ENCODE data around the gene CHMP2A. TPM values are rescaled to one million over a fixed set of nuclear protein-coding genes. Genes with fewer than 3 reads are reported as not detected.
"Not testable (repeated sequence)": the region's sequence is repeated elsewhere in the genome, so short reads cannot be mapped to it uniquely, and the experiment has no call there.

The CHMP2A gene
- total and polyA plus RNA-seq, 2 of the 4 experiments (the other 2 are of a cell fraction): 105 to 183 TPM

DNA sequence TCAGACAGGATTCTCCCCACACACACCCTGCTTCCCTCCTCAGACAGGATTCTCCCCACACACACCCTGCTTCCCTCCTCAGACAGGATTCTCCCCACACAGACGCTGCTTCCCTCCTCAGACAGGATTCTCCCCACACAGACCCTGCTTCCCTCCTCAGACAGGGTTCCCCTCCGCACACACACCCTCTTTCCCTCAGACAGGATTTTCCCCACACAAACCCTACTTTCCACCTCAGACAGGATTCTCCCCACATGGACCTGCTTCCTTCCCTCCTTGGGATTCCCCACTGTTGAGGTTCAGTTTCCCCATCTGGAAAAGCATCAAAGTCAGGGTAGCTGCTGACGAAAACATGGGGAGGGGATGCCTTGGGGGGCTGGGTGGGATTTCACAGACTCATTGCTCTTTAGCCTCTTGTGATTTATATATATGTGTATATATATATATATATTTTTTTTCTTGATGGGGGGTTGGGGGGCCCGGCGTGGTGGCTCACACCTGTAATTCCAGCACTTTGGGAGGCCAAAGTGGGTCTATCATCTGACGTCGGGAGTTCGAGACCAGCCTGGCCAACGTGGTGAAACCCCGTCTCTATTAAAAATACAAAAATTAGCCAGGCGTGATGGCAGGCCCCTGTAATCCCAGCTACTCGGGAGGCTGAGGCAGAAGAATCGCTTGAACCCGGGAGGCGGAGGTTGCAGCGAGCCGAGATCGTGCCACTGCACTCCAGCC, 12.1 kb downstream of the CHMP2A start:
- 96% methylated on average over 5 of the region's 18 CpGs; no CpG with 5 or more reads in 1 of the 2 experiments for WGBS, 2 experiments (ENCODE audit: extremely low coverage in 2 of 2, insufficient read length in 1 of 2)
- H4K91ac ChIP-seq (ENCODE audit: insufficient read depth, low read depth, low read length); H3K18ac ChIP-seq (ENCODE audit: low read depth, low read length); H2BK120ac ChIP-seq (ENCODE audit: low read depth, low read length); ATAC-seq (ENCODE audit: low read depth); H3K27ac ChIP-seq (ENCODE audit: insufficient read depth, low read length); H3K9me3 ChIP-seq (ENCODE audit: control insufficient read depth, insufficient read depth, low read length); H3K4me3 ChIP-seq (ENCODE audit: insufficient read depth, low read depth, low read length); H2BK5ac ChIP-seq (ENCODE audit: low read depth, low read length, poor library complexity, severe bottlenecking); H4K5ac ChIP-seq (ENCODE audit: low read depth, low read length); H2AK5ac ChIP-seq (ENCODE audit: low read depth, low read length); BruUV-seq (replicated peaks); dilution Hi-C loops (cut with HindIII; ENCODE audit: low sequenced_read_pairs, unreplicated experiment); in situ Hi-C loops (cut with MboI; ENCODE audit: low sequenced_read_pairs); H3K4me2 ChIP-seq (ENCODE audit: low read depth, low read length); H2BK20ac ChIP-seq (ENCODE audit: low read depth, low read length); DNase-seq; H3K23ac ChIP-seq (ENCODE audit: low read depth, low read length); H3K56ac ChIP-seq (ENCODE audit: extremely low read depth, insufficient read depth, low read length); POLR2A ChIA-PET (ENCODE audit: unreplicated experiment); CTCF ChIA-PET; H2AFZ ChIP-seq (replicated peaks; ENCODE audit: low read length, poor library complexity); H2BK15ac ChIP-seq (ENCODE audit: low read depth, low read length); intact Hi-C loops (cut with micrococcal nuclease); H3K14ac ChIP-seq (replicated peaks; ENCODE audit: low read depth, low read length): not testable (repeated sequence)
- H3K9ac ChIP-seq (ENCODE audit: low read depth, low read length): 0 out of 2 replicates have a peak overlapping the region, but pooled peaks have one; percentile 66
- H3K36me3 ChIP-seq (ENCODE audit: control insufficient read depth, insufficient read depth, low read length): peaks cover 19% of the 10 kb centered on the region
- H3K4ac ChIP-seq (ENCODE audit: low read depth, low read length): 0 out of 2 replicates have a peak overlapping the region, but pooled peaks have one; percentile 48
- H4K8ac ChIP-seq (ENCODE audit: low read depth in 2 of 2, low read length in 2 of 2): peak overlapping the region; percentile 43 to 69; a peak in 2 of 4 replicates
- H3K79me1 ChIP-seq (ENCODE audit: low read depth in 1 of 2, low read length in 2 of 2): peaks cover 3 to 29% of the 10 kb centered on the region in 2 experiments; a peak in 3 of 4 replicates
- peak overlapping the region; percentile 65 for H2AK9ac ChIP-seq (replicated peaks; ENCODE audit: low read depth, low read length, poor library complexity)
- H3K27me3 ChIP-seq (ENCODE audit: control insufficient read depth, insufficient read depth, low read length): peaks cover 18% of the 10 kb centered on the region
- peaks cover 13% of the 10 kb centered on the region for H3K9me1 ChIP-seq (ENCODE audit: insufficient read depth, low read length)
- H4K20me1 ChIP-seq (ENCODE audit: insufficient read depth, low read length): peaks cover 42% of the 10 kb centered on the region
- H3K4me1 ChIP-seq (ENCODE audit: control insufficient read depth, insufficient read depth, low read length): peaks cover 13% of the 10 kb centered on the region

DNA sequence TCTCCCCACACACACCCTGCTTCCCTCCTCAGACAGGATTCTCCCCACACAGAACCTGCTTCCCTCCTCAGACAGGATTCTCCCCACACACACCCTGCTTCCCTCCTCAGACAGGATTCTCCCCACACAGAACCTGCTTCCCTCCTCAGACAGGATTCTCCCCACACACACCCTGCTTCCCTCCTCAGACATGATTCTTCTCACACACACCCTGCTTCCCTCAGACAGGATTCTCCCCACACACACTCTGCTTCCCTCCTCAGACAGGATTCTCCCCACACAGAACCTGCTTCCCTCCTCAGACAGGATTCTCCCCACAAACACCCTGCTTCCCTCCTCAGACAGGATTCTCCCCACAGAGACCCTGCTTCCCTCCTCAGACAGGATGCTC, 15.7 kb downstream of the CHMP2A start:
- BruUV-seq (replicated peaks); H3K23ac ChIP-seq (ENCODE audit: low read depth, low read length); H3K4me2 ChIP-seq (ENCODE audit: low read depth, low read length); H3K36me3 ChIP-seq (ENCODE audit: control insufficient read depth, insufficient read depth, low read length); H3K14ac ChIP-seq (replicated peaks; ENCODE audit: low read depth, low read length); H3K9ac ChIP-seq (ENCODE audit: low read depth, low read length); H2AFZ ChIP-seq (replicated peaks; ENCODE audit: low read length, poor library complexity); dilution Hi-C loops (cut with HindIII; ENCODE audit: low sequenced_read_pairs, unreplicated experiment); H2AK5ac ChIP-seq (ENCODE audit: low read depth, low read length); H3K27ac ChIP-seq (ENCODE audit: insufficient read depth, low read length); H2BK5ac ChIP-seq (ENCODE audit: low read depth, low read length, poor library complexity, severe bottlenecking); H2BK120ac ChIP-seq (ENCODE audit: low read depth, low read length); POLR2A ChIA-PET (ENCODE audit: unreplicated experiment); H3K4ac ChIP-seq (ENCODE audit: low read depth, low read length); DNase-seq; H3K4me1 ChIP-seq (ENCODE audit: control insufficient read depth, insufficient read depth, low read length); H4K8ac ChIP-seq (ENCODE audit: low read depth in 2 of 2, low read length in 2 of 2); in situ Hi-C loops (cut with MboI; ENCODE audit: low sequenced_read_pairs); H3K9me3 ChIP-seq (ENCODE audit: control insufficient read depth, insufficient read depth, low read length); H3K18ac ChIP-seq (ENCODE audit: low read depth, low read length); H4K5ac ChIP-seq (ENCODE audit: low read depth, low read length); H2BK20ac ChIP-seq (ENCODE audit: low read depth, low read length); ATAC-seq (ENCODE audit: low read depth); H3K56ac ChIP-seq (ENCODE audit: extremely low read depth, insufficient read depth, low read length); H2AK9ac ChIP-seq (replicated peaks; ENCODE audit: low read depth, low read length, poor library complexity); H4K91ac ChIP-seq (ENCODE audit: insufficient read depth, low read depth, low read length); H4K20me1 ChIP-seq (ENCODE audit: insufficient read depth, low read length); H2BK15ac ChIP-seq (ENCODE audit: low read depth, low read length); H3K4me3 ChIP-seq (ENCODE audit: insufficient read depth, low read depth, low read length); H3K9me1 ChIP-seq (ENCODE audit: insufficient read depth, low read length); intact Hi-C loops (cut with micrococcal nuclease); CTCF ChIA-PET; H3K79me1 ChIP-seq (ENCODE audit: low read depth in 1 of 2, low read length in 2 of 2): not testable (repeated sequence)
- peaks cover 34% of the 10 kb centered on the region for H3K27me3 ChIP-seq (ENCODE audit: control insufficient read depth, insufficient read depth, low read length)
